GM12878 (cell line): ENCODE data around the gene ARSJ. TPM values are rescaled to one million over a fixed set of nuclear protein-coding genes. Genes with fewer than 3 reads are reported as not detected.

Source experiments
- ATAC-seq: fragments of 200-7000 bp; cut with Tn5 transposase; 3 replicates; pipeline ENCODE4 v1.9.1; 2020; ENCODE audit warnings: mild to moderate bottlenecking, moderate library complexity
- BruUV-seq: library from RNA; stranded (reverse); fragments of 400-500 nt; replicated peaks from 2 replicates; lab custom pipeline; 2021; lab: Mats Ljungman, UMichigan
- CTCF ChIA-PET: fragments of 300-600 bp; sonication (Branson Sonifier 250); formaldehyde crosslinking; extraction: SDS; loops from one replicate; lab custom pipeline; 2021; ENCODE audit warnings: inconsistent platforms; lab: Yijun Ruan, JAX
- POLR2A ChIA-PET: fragments of 350-600 bp; formaldehyde crosslinking; extraction: SDS; loops from one replicate; lab custom pipeline; 2021; ENCODE audit warnings: inconsistent platforms; lab: Charles Lee
- RAD21 ChIA-PET: fragments of 300-600 bp; sonication (Branson Sonifier 250); formaldehyde crosslinking; loops from one replicate; lab custom pipeline; 2023; ENCODE audit warnings: antibody characterized with exemption; ENCODE audit not compliant: unreplicated experiment; lab: Charles Lee
- SMC1A ChIA-PET: fragments of 300-600 bp; sonication (Branson Sonifier 250); formaldehyde crosslinking; loops from one replicate; lab custom pipeline; 2023; ENCODE audit not compliant: unreplicated experiment, uncharacterized antibody; lab: Charles Lee
- DNase-seq: peaks from one replicate; pipeline ENCODE4 v3.0.0-alpha.2; 2011; ENCODE audit warnings: low read depth, low spot score
- FAIRE-seq: peaks from 3 replicates; lab custom pipeline; 2011; peaks lifted over from hg19 to GRCh38; lab: Jason Lieb, UNC
- H2AFZ ChIP-seq: 2 replicates; pipeline ENCODE4 v1.6.0; 2011; ENCODE audit warnings: low read depth, low read length, control low read depth; ENCODE audit not compliant: control insufficient read depth
- H3K27ac ChIP-seq: 2 replicates; pipeline ENCODE4 v1.5.1; 2011; ENCODE audit warnings: control low read depth; ENCODE audit not compliant: control insufficient read depth, insufficient read depth
- H3K27me3 ChIP-seq, 2 experiments: replicated peaks in 1 of 2; 2 replicates each; pipeline versions ENCODE4 v1.6.0 to v1.6.1; 2011; ENCODE audit warnings: low read length in 1 of 2; ENCODE audit not compliant: control insufficient read depth in 2 of 2, insufficient read depth in 2 of 2
- H3K36me3 ChIP-seq, 2 experiments: 2 replicates each; pipeline ENCODE4 v1.5.1; 2011; ENCODE audit warnings: low read length in 1 of 2; ENCODE audit not compliant: control insufficient read depth in 2 of 2, insufficient read depth in 2 of 2
- H3K4me1 ChIP-seq: 2 replicates; pipeline ENCODE4 v1.6.1; 2011; ENCODE audit warnings: mild to moderate bottlenecking, low read length, moderate library complexity, mixed read lengths; ENCODE audit not compliant: control insufficient read depth, insufficient read depth
- H3K4me2 ChIP-seq: 2 replicates; pipeline ENCODE4 v1.6.0; 2011; ENCODE audit warnings: control low read depth; ENCODE audit not compliant: control insufficient read depth, insufficient read depth
- H3K4me3 ChIP-seq: fragments of 200-600 bp; sonication (generic); 2 replicates; pipeline ENCODE4 v1.5.1; 2016
- H3K79me2 ChIP-seq: 2 replicates; pipeline ENCODE4 v1.6.0; 2011; ENCODE audit warnings: low read length; ENCODE audit not compliant: control insufficient read depth, insufficient read depth
- H3K9ac ChIP-seq: 2 replicates; pipeline ENCODE4 v1.8.0; 2011; ENCODE audit warnings: low read length, control low read depth, mixed read lengths; ENCODE audit not compliant: control insufficient read depth, insufficient read depth
- H3K9me3 ChIP-seq: replicated peaks from 3 replicates; pipeline ENCODE4 v1.5.1; 2011; ENCODE audit warnings: mild to moderate bottlenecking, low read length; ENCODE audit not compliant: control insufficient read depth, insufficient read depth
- H4K20me1 ChIP-seq: 2 replicates; pipeline ENCODE4 v1.6.0; 2011; ENCODE audit not compliant: control insufficient read depth, insufficient read depth
- BACH1 ChIP-seq: fragments of 450-650 bp; IDR thresholded peaks from 2 replicates; pipeline ENCODE4 v1.6.1; 2017; ENCODE audit warnings: mild to moderate bottlenecking, borderline replicate concordance
- CTCF ChIP-seq, 3 experiments: IDR thresholded peaks in 2 of 3; conservative IDR thresholded peaks in 1 of 3; 2 replicates each; pipeline ENCODE4 v1.5.1; 2011; ENCODE audit warnings: low read depth in 3 of 3, low read length in 3 of 3, mild to moderate bottlenecking in 3 of 3, control low read depth in 2 of 3, moderate library complexity in 2 of 3, inconsistent platforms in 1 of 3, mixed read lengths in 1 of 3; ENCODE audit not compliant: control insufficient read depth in 2 of 3, insufficient read depth in 1 of 3; ENCODE audit errors: extremely low read depth in 1 of 3
- NFIC ChIP-seq: IDR thresholded peaks from 2 replicates; pipeline ENCODE4 v1.6.1; 2012; ENCODE audit warnings: low read depth, mild to moderate bottlenecking, inconsistent platforms, low read length, moderate library complexity
- RFX5 ChIP-seq: IDR thresholded peaks from 2 replicates; pipeline ENCODE4 v1.6.1; 2011; ENCODE audit warnings: low read depth, low read length, improper control_type of control experiment
- SREBF2 ChIP-seq: IDR thresholded peaks from 2 replicates; pipeline ENCODE4 v1.6.1; 2012; ENCODE audit warnings: mild to moderate bottlenecking, low read length
- SUPT20H ChIP-seq: IDR thresholded peaks from 2 replicates; pipeline ENCODE4 v1.6.1; 2011; ENCODE audit warnings: low read depth, mild to moderate bottlenecking, low read length, moderate library complexity, borderline replicate concordance; ENCODE audit not compliant: control insufficient read depth
- TAF1 ChIP-seq: IDR thresholded peaks from 2 replicates; pipeline ENCODE4 v1.6.1; 2011; ENCODE audit warnings: mild to moderate bottlenecking, low read depth, low read length, borderline replicate concordance
- ZNF622 ChIP-seq: fragments of 450-650 bp; IDR thresholded peaks from 2 replicates; pipeline ENCODE4 v1.6.1; 2017; ENCODE audit warnings: mild to moderate bottlenecking, inconsistent platforms
- ZNF687 ChIP-seq: fragments of 450-650 bp; IDR thresholded peaks from 2 replicates; pipeline ENCODE4 v1.6.1; 2017; ENCODE audit warnings: mild to moderate bottlenecking, moderate library complexity
- WGBS: methylation state at CpG from one replicate; pipeline ENCODE4 v1.1.6; 2016; ENCODE audit warnings: low lambda C conversion rate; ENCODE audit not compliant: insufficient replicate concordance, insufficient coverage; ENCODE audit errors: missing lambda C conversion rate; 5-methylcytosine and 5-hydroxymethylcytosine counted together
- in situ Hi-C: fragments of 300-500 bp; cut with MboI; formaldehyde crosslinking; loops from 9 replicates; pipeline ENCODE4 v1.14.3; 2018; ENCODE audit warnings: mixed read lengths
- intact Hi-C: fragments of 100-400 bp; cut with micrococcal nuclease; formaldehyde crosslinking; loops from one replicate; pipeline ENCODE4 v1.14.2; 2022; ENCODE audit not compliant: unreplicated experiment
- polyA plus RNA-seq, 11 experiments: library from polyadenylated mRNA; depleted of rRNA in 4 of 11; unstranded in 6 of 11; stranded (reverse) in 5 of 11; fragments of >200 nt; fragmentation: Nextera tagmentation in 4 of 11; fragmentation: Illumina TruSeq in 1 of 11; extraction: Ambion mirVana in 4 of 11; extraction: Trizol in 1 of 11; gene quantifications; 1 replicate in 1 of 11; 2 replicates in 10 of 11; pipeline versions ENCODE4 v1.2.1 to v1.2.3, GENCODE V29; 2011 to 2016; ENCODE audit warnings: inconsistent platforms in 2 of 11, missing spikeins in 2 of 11, low read depth in 1 of 11
- total RNA-seq, 4 experiments: library from RNA; depleted of rRNA in 3 of 4; stranded (reverse); fragments of >200 nt in 3 of 4; fragmentation: Illumina TruSeq in 1 of 4; extraction: Trizol in 1 of 4; gene quantifications; 2 replicates each; pipeline versions ENCODE4 v1.2.1 to v1.2.3, GENCODE V29; 2013 to 2021

Gene ARSJ
- total and polyA plus RNA-seq, 10 of the 15 experiments (the other 5 are each of a cell fraction or from before 2014, with no cell fraction given), result under 0.01 to 0.19 (median 0.04) TPM; not detected in 5

- TF ChIP-seq ZNF687 (no peak), CTCF (IDR thresholded peaks at IDR 0.05 in 2 of 3, conservative IDR thresholded peaks at IDR 0.05 in 1 of 3; ENCODE audit: control insufficient read depth in 2 of 3, extremely low read depth in 1 of 3, insufficient read depth in 1 of 3, low read depth in 3 of 3, low read length in 3 of 3) (no peak)
Observed at GRCh38 chr4:114017120-114017917, 37.9 kb upstream of the ARSJ start (continued).

GRCh38 chr4:114015444-114015899, 36.0 kb upstream of the ARSJ start:
- no peak overlapping the region for H3K27ac ChIP-seq
- no peak overlapping the region for H3K4me3 ChIP-seq
- in situ Hi-C loops (no loop called here), intact Hi-C loops (no loop called here)
- no peaks in the 10 kb centered on the region for H3K79me2 ChIP-seq
- H3K4me1 ChIP-seq, result no peaks in the 10 kb centered on the region
- BruUV-seq, result no TSS peak
- 0% methylated on average over 1 of the region's 1 CpG for WGBS
- FAIRE-seq, result no peak
- POLR2A ChIA-PET, result no interaction called here
- no peak for DNase-seq
- no peak overlapping the region for H3K9ac ChIP-seq
- no peaks in the 10 kb centered on the region for H4K20me1 ChIP-seq
- no peaks in the 10 kb centered on the region; the same call in 2 of the 3 replicates for H3K9me3 ChIP-seq
- RAD21 ChIA-PET, result no interaction called here
- CTCF ChIA-PET, result no interaction called here
- SMC1A ChIA-PET, result interaction anchor here (0.5 to 3.0 kb wide), 4 partner anchors 10 to 548 kb away, joined by 3 to 10 read pairs (median 3); no protein-coding TSS in a partner anchor
- H2AFZ ChIP-seq, result no peak overlapping the region
- ATAC-seq, result no peak
- H3K36me3 ChIP-seq, result no peaks in the 10 kb centered on the region
- H3K27me3 ChIP-seq, result no peaks in the 10 kb centered on the region
- H3K4me2 ChIP-seq, result no peak overlapping the region
- no peak for TF ChIP-seq TAF1
- TF ChIP-seq ZNF687, result no peak
- TF ChIP-seq RFX5, result no peak
- TF ChIP-seq ZNF622, result no peak
- TF ChIP-seq SREBF2, result no peak
- no peak for TF ChIP-seq NFIC
- TF ChIP-seq BACH1, result no peak
- TF ChIP-seq SUPT20H, result no peak
